GM18511 (cell line): Measurements from ENCODE around the gene HSD11B2.

Experiments
- ATAC-seq: cut with Tn5 transposase; IDR thresholded peaks from one replicate; pipeline ENCODE4 v1.9.1; 2021; ENCODE audit warnings: mild to moderate bottlenecking, moderate library complexity; ENCODE audit not compliant: unreplicated experiment

The HSD11B2 gene

GRCh38 chr16:67396159-67397035 is 34.5 kb upstream of the HSD11B2 start:
- ATAC-seq = no peak

DNA sequence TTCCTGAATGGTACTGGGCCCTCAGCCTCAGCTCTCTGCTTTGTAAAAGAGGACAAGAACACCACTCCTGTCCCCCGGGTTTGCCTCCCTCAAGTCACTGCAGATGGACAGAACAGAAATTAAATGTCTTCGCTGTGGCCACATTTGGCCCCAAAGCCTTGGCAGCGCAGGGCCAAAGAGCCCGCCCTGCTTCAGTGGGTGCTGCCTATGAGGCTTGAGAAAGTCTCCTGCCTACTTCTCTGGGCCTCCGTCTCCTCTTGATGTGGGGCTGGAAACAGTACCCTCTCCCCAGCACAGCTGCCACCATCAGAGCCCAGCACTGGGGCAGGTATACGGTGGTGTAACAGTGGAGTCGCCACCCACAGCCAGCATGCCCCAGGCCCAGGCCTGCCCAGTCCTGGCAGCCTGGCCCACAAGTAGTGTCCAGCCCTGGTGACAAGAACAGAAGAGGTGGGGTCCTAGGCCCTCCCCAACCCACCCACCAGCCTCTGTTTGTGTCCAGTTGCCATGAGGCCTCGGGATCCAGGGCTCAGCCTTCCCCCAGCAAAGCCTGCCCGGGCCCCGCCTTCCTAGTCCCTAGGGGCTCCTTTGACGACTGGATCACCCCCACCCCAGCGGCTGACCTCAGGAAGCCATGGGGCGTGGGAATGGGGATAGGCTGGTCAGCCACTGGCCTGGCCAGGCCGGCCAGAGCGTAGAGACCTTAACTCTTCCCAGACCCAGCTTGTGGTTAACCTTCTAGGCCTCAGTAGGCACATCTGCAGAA is 33.7 kb upstream of the HSD11B2 start:
- ATAC-seq = no peak

DNA sequence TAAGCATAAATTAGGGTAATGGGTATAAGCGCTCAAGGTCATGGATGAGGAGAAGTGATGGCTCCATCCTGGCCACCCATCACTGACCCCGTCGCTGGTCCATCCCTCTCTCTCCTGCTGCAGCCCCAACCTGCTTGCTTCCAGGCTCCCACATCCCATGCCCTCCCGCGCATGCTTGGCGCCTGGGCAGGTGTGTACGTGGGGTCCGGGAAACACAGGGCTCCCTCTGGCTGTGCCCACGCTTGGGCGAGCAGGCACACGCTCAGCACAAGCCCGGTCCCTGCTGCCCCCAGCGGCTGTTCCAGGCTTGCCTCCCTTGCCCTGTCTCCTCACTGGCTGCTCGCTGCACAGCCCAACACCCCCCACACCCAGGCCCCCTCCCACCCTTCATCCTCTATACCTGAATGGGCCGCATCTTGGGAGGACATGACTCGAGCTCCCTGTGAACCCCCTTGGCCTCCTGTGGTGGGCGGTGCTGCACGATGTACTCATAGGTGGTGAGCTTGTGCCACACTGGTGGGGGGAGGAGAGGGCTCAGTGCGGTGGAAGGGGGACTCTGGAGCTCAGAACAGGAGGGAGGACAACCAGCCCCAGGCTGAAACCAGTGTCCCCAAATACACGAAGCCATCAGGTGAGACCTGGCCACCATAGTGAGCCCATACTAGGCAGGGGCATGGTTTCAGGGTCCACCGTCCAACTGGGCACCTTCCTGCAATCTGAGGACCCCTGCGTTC is 32.9 kb upstream of the HSD11B2 start:
- no peak for ATAC-seq

GRCh38 chr16:67398546-67399217 is 32.2 kb upstream of the HSD11B2 start:
- ATAC-seq = no peak

DNA sequence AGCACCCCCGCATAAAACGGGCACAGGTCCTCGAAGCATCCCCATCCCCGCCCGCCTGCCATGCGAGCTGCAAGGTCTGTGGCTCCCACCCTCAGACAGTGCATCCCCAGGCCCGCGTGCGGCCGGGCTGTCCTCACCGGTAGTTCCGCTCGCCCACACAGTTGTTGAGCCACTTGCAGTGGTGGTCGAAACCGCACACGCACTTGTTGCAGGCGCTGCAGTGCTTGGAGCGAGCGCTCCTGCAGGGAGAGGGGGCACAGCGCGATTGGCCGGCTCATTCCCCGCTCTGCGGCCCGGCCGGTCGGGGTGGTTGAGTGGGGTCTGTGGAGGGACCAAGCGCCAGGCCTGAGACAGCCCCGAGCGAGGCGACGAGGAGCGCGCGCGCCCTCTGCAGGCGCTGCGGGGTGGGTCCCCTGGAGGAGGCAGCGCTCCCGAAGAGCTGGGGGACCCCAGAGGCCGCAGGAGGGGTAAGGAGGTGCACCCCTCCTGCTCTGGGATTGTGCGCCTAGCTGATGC is 31.6 kb upstream of the HSD11B2 start:
- no peak for ATAC-seq

DNA sequence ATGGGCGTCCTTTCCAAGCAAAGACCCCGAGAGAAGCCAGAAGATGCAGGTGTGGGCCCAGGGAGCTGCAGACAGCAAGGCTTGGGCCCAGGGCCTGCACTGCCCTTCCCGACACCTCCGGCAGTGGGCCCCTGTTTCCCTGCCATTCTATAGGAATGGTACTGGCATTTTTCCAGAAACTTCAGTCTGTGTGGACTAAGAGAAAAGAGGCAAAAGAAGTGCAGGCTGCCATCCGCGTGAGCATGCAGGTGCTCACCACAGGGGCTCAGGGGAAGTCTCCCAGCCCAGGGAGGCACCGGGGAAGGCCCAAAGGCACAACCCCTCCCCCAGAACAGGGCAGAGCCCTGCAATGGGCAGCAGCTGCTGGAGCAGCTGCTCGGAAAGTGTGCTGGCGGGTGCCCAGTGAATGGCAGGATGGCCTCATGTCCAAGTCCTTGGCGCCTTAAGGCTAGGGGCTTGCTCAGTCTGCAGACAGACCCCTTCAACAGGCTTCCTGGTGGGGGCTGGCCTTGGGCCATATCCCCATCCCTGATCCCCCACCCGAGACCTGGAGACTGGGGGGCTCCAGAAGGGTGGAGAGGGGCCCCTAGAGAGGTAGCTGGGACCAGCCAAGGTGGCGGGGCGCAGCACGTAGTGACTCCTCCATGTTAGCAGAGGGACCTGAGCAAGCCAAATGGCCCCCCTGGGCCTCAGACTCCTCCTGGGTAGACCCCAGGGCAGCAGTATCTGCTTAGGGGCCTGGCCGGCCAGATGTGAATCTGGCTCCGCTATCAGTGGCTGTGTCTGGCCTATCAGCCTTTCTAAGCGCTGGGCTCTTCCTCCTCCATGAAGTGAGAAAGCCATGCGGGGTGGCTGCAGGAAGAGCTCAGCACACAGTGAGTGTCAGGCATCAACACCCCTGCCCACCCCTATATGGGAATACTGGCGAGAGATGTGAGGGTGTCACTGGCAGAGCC is 30.9 kb upstream of the HSD11B2 start:
- no peak for ATAC-seq

DNA sequence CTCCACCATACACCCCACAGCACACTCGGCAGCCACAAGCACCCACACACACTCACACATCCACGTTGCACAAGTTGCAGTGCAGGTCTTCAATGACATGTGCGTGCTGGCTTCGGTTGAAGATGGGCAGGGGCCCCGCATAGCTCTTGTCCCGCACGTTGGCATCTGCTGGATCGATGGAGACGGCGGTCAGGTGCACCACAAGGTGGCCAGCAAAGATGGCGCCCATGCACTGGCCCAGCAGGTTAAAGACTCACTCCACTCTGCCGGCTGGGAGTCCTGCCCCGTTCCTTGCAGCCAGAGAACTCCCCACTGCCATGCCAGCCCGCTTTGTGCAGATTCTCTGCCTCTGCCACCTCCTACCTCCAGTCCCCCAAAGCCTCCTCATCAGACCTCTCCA is 30.0 kb upstream of the HSD11B2 start:
- ATAC-seq = no peak

DNA sequence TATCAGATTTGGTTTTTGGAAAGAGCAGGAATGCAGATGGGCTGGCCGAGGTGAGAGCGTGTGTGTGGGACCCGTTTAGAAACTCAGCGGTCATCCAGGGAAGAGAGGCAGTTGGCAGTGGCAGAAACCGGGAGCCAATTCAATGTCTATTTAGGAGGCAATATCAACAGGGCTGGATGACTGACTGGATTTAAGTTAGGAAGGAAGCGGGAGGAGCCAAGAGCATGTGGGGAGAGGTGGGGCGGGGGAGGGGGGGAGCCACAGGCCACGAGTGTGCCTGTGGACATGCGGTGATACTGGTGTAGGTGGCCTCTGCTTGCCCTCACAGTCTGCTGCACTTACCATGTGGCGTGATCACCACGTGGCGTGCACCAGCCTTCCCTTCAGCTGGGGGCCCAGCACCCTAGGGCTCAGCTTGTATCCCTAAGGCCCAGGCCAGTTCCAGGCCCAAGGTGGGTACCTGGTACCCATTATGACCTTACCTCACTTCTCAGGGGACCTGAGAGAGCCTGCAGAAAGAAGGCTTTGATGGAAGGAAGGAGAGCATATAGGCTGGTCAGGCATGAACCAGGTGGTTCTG is 26.9 kb upstream of the HSD11B2 start:
- ATAC-seq = no peak

DNA sequence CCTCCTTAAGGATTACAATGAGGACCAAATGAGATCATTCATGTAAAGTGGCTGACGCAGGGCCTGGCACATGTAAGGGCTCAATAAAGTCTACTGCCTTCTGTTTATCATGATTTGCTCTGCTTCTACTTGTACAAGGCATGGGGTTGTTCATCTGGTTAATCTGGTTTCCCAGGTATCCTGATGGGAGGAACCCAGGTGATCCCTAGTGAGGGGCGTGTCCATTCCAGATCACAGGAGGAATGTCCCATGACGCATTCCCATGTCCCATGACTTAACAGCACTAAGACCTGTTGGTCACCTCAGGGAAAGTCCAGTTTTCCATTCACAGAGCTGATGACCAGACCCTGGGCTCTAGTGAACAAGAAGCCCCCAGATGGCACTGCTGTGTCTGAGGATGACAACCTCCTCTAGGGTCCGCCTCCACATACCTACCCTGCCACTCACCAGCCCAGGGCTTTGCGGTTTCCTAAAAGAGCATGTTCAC is 26.1 kb upstream of the HSD11B2 start:
- ATAC-seq = no peak

- ATAC-seq = no peak
Observed at GRCh38 chr16:67405336-67405735, 25.6 kb upstream of the HSD11B2 start.

DNA sequence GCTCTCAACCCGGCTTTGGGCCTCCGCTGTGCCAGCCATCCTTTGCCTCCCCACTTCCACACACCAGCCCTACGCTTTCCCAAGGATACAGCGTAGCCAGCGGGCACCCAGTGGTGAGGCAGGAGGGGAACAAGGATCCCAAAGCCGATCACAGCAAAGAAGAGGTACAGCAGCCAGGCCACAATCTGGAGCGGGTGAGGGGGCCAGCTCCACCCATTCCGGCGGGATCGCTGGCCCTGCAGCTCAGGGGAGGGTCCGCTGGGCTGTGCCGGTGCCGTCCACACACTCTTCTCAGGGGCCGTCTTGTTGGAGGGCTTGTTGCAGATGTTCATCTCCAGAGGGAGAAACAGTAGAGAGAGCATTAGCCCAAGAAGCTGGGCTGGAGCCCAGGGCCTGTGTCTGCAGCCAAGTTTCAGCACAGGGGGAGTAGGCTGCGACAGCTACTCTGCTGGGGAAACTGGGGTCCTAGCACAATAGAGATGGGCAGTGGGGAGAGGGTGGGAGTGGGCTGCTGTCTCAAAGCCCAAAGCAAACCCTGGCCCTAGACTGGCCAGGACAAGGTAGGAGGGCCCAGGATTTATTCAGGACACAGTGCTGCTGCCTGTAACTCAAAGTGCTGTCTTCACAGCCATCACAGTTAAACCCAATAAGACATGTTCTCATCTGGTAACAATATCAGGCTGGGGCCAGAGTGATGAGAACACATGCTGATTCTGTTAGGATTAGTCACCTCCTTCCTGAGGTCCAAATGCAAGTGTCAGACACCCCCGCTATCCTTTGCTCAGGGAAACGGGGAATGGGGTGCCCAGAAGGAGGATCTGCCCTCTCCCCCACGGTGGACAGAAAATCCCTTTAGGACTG is 24.6 kb upstream of the HSD11B2 start:
- ATAC-seq = no peak

- no peak for ATAC-seq
Observed at GRCh38 chr16:67407176-67407787, 23.6 kb upstream of the HSD11B2 start.

- ATAC-seq = no peak
Observed at GRCh38 chr16:67407788-67408452, 23.0 kb upstream of the HSD11B2 start.

GRCh38 chr16:67409631-67410030 is 21.3 kb upstream of the HSD11B2 start:
- no peak for ATAC-seq

GRCh38 chr16:67411339-67411738 is 19.6 kb upstream of the HSD11B2 start:
- ATAC-seq = no peak

- ATAC-seq = no peak
Observed at GRCh38 chr16:67412294-67412693, 18.6 kb upstream of the HSD11B2 start.
